Thoracic aorta (tissue), 2 donors: ENCODE measurements around the gene NPC1. TPM values are rescaled to one million over a fixed set of nuclear protein-coding genes. Genes with fewer than 3 reads are reported as not detected.

Experiments
- ATAC-seq: fragments of 150-250 bp; one replicate; pipeline ENCODE4 v1.8.0; 2017; ENCODE audit warnings: low read depth; ENCODE audit not compliant: insufficient number of reproducible peaks, low FRiP score
- DNase-seq: peaks from one replicate; pipeline ENCODE4 v3.0.0-alpha.2; 2020; ENCODE audit warnings: low spot score
- H3K27ac ChIP-seq, 2 donors: fragments of 200-600 bp; sonication (generic); 1 replicate in 1 of 2; 2 replicates in 1 of 2; pipeline ENCODE4 v1.5.1; 2016; ENCODE audit warnings: mild to moderate bottlenecking in 2 of 2, moderate library complexity in 2 of 2
- H3K27me3 ChIP-seq: fragments of 200-600 bp; sonication (generic); replicated peaks from 2 replicates; pipeline ENCODE4 v1.6.0; 2016; ENCODE audit warnings: mild to moderate bottlenecking; ENCODE audit not compliant: insufficient read depth
- H3K36me3 ChIP-seq: fragments of 200-600 bp; sonication (generic); one replicate; pipeline ENCODE4 v1.5.1; 2016
- H3K4me1 ChIP-seq, 2 donors: fragments of 200-600 bp; sonication (generic); 1 replicate in 1 of 2; 2 replicates in 1 of 2; pipeline versions ENCODE4 v1.5.1 to v1.6.0; 2016; ENCODE audit warnings: low read depth in 2 of 2, mild to moderate bottlenecking in 1 of 2; ENCODE audit not compliant: control insufficient read depth in 1 of 2
- H3K4me3 ChIP-seq: fragments of 200-600 bp; sonication (generic); 2 replicates; pipeline ENCODE4 v1.5.1; 2016; ENCODE audit warnings: mild to moderate bottlenecking
- H3K9me3 ChIP-seq: fragments of 200-600 bp; sonication (generic); 2 replicates; pipeline ENCODE4 v1.5.1; 2016
- total RNA-seq, 2 donors: library from RNA; depleted of rRNA; stranded (reverse); fragments of >200 nt; gene quantifications; one replicate each; pipeline versions ENCODE4 v1.1.0 to v1.2.3, GENCODE V29; 2016
- TF ChIP-seq, protein P1 (sequence below): fragments of 200-600 bp; sonication (generic); IDR thresholded peaks from one replicate; pipeline ENCODE4 v1.5.1; 2019; ENCODE audit warnings: antibody characterized with exemption

The NPC1 gene
- total RNA-seq, 2 donors from 2014 or later, result 85.6 to 96.7 TPM

DNA sequence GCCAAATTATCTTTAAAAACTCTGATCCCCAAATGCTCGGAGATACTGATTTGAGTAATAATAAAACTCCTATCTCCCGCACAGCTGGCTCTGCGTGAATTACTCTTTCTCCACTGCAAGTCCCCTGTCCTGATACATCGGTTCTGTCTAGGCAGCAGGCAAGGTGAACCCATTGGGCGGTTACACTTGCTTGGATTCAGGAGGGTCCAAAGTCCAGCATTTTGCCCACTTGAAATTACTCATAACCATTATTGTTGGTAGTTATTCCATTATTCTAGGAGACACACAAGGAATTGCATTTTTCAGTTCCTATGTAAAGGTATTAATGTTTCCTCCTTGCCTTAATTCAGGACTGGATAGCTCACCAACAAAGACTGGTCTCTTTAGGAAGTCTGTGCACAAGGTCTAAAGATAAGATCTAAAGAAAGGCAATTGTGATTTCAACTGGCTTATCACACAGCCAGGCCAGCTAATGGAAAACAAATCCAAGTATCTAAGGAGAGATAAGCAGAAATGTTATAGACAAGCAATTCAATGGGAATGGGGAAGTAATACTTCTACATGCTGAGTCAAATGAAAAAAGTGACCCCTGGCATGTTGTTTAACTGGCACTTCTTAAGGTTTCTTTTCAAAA lies 23.2 kb upstream of the NPC1 start:
- H3K27me3 ChIP-seq, result no peaks in the 10 kb centered on the region
- no peaks in the 10 kb centered on the region for H3K36me3 ChIP-seq
- H3K9me3 ChIP-seq, result no peaks in the 10 kb centered on the region
- no peaks in the 10 kb centered on the region for H3K4me1 ChIP-seq
- no peak overlapping the region for H3K4me3 ChIP-seq
- no peak for DNase-seq
- ATAC-seq, result no peak
- no peak overlapping the region for H3K27ac ChIP-seq
- TF ChIP-seq, protein P1, sequence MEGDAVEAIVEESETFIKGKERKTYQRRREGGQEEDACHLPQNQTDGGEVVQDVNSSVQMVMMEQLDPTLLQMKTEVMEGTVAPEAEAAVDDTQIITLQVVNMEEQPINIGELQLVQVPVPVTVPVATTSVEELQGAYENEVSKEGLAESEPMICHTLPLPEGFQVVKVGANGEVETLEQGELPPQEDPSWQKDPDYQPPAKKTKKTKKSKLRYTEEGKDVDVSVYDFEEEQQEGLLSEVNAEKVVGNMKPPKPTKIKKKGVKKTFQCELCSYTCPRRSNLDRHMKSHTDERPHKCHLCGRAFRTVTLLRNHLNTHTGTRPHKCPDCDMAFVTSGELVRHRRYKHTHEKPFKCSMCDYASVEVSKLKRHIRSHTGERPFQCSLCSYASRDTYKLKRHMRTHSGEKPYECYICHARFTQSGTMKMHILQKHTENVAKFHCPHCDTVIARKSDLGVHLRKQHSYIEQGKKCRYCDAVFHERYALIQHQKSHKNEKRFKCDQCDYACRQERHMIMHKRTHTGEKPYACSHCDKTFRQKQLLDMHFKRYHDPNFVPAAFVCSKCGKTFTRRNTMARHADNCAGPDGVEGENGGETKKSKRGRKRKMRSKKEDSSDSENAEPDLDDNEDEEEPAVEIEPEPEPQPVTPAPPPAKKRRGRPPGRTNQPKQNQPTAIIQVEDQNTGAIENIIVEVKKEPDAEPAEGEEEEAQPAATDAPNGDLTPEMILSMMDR, result no peak

DNA sequence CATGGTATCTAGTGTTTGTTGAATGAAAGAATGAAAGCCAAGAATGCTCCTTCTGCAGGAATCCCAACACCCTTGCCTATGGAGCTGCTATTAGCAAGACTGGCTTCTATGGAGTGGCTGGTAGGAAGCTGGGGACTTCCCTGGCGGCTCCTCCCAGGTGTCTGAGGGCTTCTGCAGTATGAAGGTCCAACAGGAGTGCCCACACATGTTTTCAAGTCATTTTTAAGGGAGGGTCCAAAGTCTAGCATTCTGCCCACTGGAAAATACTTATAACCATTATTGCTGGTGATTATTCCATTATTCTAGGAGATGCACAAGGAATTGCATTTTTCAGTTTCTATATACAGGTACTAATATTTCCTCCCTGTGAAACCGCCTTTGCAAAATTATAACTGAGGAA lies 21.9 kb upstream of the NPC1 start:
- TF ChIP-seq, protein P1, result no peak
- ATAC-seq, result no peak
- H3K9me3 ChIP-seq, result no peaks in the 10 kb centered on the region
- no peak for DNase-seq
- H3K4me3 ChIP-seq, result no peak overlapping the region
- H3K27ac ChIP-seq, result no peak overlapping the region
- H3K36me3 ChIP-seq, result no peaks in the 10 kb centered on the region
- no peaks in the 10 kb centered on the region for H3K4me1 ChIP-seq
- H3K27me3 ChIP-seq, result no peaks in the 10 kb centered on the region

DNA sequence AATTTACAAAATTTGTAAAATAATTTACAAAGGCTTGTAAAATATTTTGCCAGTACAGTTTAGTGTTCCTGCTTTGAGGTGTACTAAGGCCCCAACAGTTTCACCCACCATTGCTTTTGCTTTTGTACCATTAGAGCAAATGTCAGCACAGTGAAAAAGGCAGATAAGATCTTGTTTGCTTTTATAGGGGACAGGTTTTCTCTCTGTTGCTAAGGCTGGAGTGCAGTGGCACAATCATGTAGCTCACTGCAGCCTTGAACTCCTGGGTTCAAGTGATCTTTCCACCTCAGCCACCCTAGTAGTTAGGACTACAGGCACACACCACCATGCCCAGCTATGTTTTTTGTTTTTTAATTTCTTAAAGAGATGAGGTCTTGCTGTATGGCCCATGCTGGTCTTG lies 19.6 kb upstream of the NPC1 start:
- H3K4me1 ChIP-seq, result no peaks in the 10 kb centered on the region
- no peaks in the 10 kb centered on the region for H3K36me3 ChIP-seq
- ATAC-seq (no peak), DNase-seq (no peak)
- no peak overlapping the region for H3K27ac ChIP-seq
- TF ChIP-seq, protein P1, result no peak
- H3K9me3 ChIP-seq, result no peaks in the 10 kb centered on the region
- H3K4me3 ChIP-seq, result no peak overlapping the region
- no peaks in the 10 kb centered on the region for H3K27me3 ChIP-seq

DNA sequence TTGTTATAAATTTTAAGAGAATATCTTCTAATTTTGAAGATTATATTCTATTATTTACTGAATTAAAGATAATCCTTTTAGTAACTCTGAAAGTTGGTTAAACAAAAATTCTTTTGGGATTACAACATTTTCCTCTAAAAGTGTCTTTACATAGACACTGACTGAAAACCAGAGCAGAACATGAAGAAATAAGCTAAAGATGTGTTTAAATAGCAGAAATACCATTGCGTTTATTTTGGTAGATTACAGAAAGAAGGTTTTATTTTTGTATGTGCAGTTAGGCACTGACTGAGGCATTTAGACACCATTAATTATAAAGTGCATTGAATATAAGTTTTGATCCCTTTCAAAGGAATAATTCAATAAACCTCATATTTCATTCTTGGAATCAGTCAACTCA lies 13.5 kb upstream of the NPC1 start:
- H3K4me1 ChIP-seq, result no peaks in the 10 kb centered on the region
- no peak overlapping the region for H3K4me3 ChIP-seq
- H3K36me3 ChIP-seq, result no peaks in the 10 kb centered on the region
- TF ChIP-seq, protein P1, result no peak
- H3K27ac ChIP-seq, result no peak overlapping the region
- no peaks in the 10 kb centered on the region for H3K27me3 ChIP-seq
- ATAC-seq (no peak), DNase-seq (no peak)
- no peaks in the 10 kb centered on the region for H3K9me3 ChIP-seq

DNA sequence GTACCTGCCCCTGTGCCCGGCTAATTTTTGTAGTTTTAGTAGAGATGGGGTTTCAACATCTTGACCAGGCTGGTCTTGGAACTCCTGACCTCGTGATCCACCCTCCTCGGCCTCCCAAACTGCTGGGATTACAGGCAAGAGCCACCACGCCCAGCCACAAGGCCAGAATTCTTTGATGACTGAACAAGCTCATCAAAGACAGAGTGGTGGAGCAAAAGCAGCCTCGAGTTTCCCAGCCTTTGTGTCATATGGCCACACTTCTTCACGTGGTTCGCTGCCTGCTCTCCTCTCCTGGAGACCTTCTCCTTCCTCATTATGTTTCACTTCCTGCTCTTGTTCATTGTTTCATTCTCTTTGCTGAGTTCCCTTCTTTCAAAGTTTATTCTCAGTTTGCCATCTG lies 9.9 kb upstream of the NPC1 start:
- H3K36me3 ChIP-seq, result no peaks in the 10 kb centered on the region
- no peaks in the 10 kb centered on the region for H3K27me3 ChIP-seq
- H3K4me3 ChIP-seq, result no peak overlapping the region
- H3K9me3 ChIP-seq, result no peaks in the 10 kb centered on the region
- no peaks in the 10 kb centered on the region for H3K4me1 ChIP-seq
- TF ChIP-seq, protein P1, result no peak
- DNase-seq (no peak), ATAC-seq (no peak)
- no peak overlapping the region for H3K27ac ChIP-seq
